Suppressor macrophage treated with lipopolysaccharide for 1 hour (primary cell): Measurements from ENCODE around the gene BTN2A1.

ENCODE experiments used
- DNase-seq, 3 donors: peaks; one replicate each; pipeline ENCODE4 v3.0.0-alpha.2; 2020 to 2022

The BTN2A1 gene

DNA sequence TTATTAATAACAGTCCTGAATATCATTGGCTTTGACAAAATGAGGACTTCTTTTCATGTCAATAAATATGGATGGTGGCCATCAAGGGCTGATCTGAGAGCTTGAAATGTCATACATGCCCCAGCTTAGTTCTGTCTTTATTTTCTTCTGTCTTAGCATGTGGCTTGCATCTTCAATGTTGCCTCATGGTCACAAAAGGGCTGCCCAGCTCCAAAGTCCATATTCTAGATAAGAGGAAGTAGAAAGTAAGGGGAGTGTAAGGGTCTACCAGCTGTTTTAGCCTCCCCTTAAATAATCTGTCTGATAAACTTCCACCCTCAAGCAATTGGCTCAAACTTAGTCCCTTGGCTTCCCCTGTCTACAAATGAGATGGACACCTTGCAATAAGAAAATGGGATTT lies 14.2 kb downstream of the BTN2A1 start:
- DNase-seq = no peak

DNA sequence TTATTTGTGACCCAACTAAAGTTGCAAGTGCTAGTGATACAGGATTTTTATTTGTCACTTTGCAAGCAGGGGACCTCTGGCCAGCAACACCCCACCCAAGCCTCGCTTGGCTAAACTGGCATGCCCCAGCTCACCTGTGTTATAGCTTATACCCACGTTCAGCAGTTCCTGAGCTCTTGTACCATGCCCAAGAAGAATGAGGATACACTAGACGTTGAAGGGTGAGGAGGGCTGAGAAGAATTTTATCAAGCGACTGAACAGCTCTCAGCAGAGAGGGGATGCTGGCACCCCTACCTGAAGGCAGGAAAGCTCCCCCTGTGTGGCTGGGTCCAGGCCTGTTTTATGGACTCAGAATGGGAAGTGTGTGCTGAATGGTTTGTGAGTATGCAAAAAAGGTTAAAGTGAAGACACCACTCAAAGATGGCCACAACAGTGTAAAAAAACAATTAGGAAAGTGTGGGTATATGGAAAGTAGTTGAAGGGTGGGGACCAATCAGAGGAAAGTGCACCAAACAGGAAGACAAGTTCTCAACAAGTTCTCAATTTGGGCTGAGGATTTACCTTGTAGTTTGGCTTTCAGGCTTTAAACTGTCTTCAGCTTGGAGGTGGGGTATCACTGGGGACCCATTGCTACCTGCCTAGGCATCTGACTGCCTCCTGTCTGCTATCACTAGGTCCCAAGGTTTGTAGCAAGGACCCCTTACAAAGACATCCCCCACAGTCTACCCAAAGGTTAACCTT lies 15.0 kb downstream of the BTN2A1 start:
- no peak for DNase-seq

DNA sequence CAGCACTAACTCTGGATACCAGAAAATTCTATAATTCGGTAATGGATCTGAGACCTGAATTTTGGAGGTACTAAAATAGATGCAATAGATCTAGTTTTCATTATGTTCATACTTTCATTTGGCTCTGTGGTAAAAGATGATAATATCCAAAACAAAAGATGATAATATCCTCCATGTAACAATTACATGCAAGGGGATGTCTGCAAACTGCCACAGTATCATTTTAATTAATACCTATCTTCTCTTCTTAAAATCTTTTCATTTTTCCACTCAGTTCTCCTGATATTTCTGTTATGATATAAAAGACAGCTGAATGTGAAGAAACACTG lies 15.6 kb downstream of the BTN2A1 start:
- no peak for DNase-seq

DNA sequence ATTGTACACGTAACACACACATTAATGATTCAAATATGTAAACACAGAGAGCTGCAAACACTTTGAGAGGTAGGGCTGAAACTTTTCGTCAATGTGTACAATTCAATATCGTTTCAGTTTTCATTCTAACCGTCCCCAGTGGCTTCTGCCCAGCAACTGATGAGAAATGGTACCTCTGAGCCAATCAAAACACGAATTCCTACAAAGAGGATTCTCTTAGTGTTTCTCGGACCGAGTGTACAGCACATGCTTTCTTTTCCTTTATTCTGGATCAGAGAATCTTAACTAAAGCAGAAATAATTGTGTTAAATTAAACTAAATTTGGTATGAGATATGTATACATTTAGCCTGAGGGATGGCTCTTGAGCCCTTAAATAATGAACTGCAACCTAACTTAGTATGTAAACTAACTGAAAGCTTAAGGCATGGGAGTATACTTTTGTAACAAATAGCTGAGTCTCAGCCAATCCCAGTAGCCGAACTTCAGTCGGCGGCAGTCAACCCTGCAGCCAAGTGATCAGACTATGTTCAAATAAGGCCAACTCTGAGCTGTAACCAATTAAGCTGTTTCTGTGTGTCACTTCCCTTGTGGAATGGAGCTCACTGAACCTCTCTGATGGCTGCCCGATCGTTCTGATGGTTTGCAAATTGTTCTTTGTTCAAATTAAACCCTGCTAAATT lies 16.1 kb downstream of the BTN2A1 start:
- DNase-seq = peak; percentile 84 to 93 (median 91)

DNA sequence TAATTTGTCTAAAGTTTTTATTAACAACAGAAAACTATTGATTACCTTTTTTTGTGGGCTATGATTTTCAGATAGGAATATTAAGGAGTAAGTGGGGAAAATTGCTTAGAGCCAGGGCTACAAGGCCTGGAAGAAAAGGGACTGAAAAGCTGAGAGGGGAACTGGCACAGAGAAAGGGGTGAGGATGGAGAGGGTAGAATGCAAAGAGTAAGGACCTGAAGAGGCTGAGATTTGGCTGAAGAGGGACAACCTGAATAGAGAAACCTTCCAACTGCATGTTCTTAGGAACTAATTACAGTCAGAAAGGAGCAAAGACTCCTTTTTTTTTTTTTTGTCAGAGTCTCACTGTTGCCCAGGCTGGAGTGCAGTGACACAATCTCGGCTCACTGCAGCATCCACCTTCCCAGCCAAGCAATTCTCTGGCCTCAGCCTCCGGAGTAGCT lies 16.7 kb downstream of the BTN2A1 start:
- no peak for DNase-seq

DNA sequence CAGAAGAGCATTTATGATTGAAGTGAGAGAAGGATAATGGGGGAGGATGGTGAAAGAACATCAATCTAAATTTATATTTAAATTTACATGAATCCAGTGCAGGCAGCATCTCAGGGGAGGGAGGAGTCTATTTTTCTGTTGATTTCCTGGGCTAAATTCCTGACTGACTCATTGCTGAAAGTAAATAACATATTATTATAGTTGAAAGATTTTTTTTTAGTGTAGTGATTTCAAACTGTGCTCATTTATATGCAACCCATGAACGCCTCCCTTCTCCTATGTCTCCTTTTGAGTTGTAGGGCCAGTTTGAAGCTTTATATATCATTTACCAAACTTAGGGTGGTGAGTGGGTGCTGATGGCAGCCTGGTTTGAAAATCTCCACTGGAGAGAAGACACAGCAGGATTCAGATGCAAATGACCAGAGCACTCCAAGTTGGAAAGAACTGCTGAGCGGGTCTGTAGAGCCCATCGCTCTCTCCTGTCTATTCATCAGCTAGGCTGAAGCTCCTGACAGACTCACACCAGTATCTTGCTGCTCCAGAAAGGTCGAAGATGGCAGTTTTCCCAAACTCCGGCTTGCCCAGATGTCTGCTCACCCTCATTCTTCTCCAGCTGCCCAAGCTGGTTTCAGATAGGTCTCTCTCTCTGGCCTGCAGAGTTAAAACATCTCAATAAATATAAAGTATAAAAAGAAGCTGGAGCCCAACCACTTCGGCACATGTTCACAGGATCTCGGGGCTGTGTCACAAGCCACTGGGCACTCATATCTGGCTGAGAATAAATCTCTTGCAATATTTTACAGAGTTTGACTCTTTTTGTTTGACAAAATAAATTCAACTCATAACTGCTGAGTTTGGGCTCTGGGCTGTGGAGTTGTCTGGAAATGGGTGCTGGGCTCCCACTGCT lies 18.3 kb downstream of the BTN2A1 start:
- DNase-seq = no peak

DNA sequence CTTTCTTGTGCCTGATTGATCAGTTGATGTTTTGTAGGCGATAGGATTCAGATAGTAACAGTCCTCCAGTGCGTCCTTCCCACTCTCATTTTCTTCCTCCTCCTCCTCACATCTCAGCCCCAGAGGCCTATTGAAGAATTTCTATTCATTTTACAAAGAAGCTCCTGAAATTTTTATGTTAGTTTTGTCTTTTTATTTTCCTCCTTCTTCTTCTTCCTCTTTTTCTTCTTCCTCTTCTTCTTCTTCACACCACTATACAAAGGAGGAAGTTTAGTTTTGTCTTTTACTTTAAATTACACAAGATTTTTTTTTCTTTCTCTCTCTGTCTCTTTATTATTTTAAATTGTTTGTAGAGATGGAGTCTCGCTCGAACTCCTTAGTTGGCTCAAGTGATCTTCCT lies 19.1 kb downstream of the BTN2A1 start:
- peak in 2 of 3 donors; percentile 26 to 39 for DNase-seq

DNA sequence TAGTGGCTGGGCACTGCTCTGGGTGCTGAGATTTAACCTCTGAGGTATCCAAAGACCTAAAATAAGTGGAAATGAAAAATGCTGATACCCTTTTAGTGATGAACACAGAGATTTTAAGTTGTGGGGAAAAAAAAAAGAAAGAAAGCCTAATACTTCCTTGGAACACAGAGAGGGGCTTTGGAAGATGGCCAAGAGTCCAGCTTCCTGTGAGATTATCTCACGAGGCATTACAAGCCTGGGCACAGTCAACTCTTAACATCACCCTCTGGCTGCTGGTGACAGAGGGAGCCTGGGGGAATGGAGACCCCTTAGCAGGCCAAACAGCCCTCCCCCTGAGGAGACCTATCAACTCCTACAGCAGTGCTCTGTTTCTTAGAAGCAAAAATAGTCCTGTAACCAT lies 19.7 kb downstream of the BTN2A1 start:
- DNase-seq = no peak

DNA sequence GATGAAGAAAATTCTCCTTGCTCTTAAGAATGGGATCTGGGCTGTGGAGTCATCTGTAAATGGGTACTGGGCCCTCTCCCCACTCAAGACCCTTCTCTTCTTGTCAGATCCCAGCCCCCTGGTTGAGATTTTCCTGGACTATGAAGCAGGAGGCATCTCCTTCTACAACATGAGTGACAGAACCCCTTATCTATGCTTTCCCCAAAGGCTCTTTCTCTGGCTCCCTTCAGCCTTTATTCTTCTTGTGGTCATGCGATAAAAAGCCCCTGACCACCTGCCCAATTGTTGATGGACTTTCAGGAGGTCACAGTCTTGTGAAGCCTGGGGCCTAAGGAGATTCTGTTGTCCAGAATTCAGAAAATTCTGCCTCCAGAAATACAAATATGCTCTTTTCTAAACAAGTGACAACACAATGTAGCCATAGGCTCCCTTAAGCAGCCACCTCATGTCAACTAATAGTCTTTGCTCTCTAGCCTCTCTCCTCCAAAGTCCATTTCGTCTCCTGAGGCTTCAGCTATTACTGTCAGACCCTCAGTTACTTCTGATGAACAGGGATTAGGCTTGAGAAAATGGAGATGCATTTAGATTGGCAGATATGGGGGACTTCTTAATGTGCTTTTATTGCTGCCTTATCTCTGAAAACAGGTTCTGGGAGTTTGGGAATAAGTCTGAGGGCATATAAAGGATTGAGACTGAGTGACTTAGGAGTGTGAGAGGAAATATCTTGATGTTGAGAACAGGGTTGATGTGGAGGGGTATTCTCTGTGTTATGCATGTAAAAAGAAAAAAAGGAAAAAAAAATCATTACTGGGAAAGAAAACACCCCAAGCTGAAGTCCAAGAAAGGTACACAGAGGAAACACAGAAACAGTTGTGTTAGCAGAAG lies 20.6 kb downstream of the BTN2A1 start:
- no peak for DNase-seq

DNA sequence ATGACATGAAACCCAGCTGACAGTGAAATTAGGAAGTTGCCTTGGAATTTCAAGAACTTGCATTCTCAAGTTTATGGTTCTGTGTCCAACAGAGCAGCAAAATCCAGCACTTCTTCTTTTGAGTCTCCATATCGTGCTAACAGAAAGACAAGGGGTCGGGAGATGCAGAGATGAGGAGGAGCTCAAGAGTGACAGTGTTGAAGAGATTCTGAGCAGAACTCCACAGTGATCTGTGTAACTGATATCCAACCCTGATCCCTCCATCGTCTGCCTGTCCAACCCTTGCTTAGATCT lies 21.2 kb downstream of the BTN2A1 start:
- peak; percentile 62 to 80 (median 77) for DNase-seq

DNA sequence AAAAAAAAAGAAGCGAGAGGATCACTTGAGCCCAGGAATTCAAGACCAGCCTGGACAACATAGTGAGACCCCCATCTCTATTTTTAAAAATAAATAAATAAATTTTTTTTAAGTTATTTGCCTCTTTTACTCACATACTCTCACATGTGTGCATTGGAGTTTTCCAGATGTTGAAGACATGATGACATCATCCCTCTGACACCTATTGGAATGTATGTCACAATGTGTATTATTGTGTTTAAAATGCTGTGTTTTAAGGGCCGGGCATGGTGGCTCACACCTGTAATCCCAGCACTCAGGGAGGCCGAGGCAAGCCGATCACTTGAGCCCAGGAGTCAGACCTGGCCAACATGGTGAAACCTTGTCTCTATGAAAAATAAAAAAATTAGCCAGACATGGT lies 24.6 kb downstream of the BTN2A1 start:
- no peak for DNase-seq

DNA sequence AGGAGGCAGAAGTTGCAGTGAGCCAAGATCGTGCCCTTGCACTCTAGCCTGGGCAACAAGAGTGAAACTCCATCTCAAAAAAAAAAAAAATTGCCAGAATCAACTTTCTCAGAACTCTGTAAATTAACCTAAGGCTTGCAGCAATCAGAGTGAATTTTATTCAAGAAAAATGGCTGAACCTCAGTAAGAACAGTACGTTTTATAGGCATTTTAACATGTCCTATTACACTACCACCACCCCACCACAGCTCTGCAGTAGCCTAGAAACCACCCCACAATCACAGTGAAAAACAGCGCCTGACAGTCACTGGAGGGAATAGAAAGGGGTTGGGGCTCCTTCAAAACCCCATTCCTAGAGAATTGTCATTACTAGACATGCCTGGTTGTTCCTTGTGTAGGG lies 26.0 kb downstream of the BTN2A1 start:
- DNase-seq = no peak

DNA sequence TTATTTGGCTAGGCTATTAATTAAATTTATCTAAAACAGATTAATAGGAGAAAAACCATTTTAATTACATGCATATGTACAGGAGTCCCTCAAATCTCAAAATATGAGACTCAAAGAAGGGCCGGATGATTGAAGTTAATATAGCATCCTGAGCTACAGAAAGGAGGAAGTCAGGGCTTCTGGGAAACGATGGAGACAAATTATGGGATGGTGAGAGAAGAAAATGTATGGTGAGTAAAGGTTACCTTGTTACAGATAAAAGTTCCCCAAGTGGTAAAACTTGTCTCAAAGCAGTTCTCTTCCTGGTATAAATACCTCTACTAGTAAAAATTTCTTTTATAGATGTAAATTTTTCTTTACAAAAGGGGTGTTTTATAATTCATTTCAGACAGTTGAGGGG lies 26.4 kb downstream of the BTN2A1 start:
- no peak for DNase-seq

DNA sequence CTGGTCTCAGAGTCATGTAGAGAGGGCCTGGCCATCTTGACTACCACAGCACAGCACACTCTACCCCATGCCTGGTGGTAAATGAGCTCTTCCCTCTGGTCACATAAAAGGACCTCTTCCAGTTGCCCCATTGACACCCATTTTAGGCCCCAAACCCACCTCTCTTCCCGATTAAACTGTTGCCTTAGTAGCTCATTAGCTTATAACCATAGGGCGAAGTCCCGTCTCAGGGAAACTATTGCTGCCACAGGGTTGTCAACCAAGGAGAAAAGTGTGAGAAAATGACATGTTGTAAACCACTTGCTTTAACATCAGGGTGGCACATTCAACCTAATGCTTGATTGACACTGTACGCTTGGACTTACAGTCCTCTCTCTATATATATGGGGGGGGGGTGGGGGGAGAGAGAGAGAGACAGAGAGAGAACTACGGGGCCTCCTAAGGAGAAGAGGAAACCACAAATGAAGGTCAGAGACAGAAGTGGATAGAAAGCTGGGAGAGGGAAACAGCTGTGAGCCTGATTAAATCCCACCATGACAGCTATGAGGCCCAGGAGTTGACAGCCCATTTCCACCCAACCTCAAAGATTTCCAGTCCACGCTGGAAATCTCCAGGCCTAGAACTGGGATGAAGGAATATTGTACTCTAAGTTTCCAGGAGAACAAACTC lies 27.5 kb downstream of the BTN2A1 start:
- DNase-seq = no peak

DNA sequence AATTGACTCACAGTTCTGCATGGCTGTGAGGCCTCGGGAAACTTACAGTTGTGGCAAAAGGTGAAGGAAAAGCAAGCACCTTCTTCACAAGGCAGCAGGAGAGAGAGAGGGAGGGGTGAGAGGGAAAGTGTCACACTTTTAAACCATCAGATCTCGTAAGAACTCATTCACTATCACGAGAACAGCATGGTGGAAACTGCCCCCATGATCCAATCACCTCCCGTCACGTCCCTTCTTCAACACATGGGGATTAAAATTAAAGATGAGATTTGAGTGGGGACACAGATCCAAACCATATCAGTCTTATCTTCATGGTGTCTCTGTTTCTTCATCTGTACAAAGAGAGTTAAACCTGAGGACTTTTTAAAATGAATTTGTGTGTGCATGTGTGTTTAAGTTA lies 28.6 kb downstream of the BTN2A1 start:
- no peak for DNase-seq

DNA sequence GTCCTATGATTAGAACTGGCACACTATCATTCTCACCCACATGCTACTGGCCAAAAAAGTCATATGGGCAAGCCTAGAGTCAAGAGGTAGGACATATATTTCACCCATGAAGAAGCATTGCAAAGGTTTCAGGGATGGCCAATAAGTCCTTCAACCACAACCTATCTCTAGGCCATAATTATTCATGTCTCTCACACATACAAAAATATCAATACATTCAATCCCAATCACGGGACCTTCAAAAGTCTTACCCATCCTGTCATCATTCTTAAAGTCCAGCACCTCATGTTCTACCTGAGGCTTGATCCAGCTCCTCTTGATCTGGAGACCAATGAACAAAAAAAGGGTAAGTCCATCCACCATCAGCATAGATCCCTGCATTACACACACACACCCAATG lies 29.7 kb downstream of the BTN2A1 start:
- DNase-seq = no peak

DNA sequence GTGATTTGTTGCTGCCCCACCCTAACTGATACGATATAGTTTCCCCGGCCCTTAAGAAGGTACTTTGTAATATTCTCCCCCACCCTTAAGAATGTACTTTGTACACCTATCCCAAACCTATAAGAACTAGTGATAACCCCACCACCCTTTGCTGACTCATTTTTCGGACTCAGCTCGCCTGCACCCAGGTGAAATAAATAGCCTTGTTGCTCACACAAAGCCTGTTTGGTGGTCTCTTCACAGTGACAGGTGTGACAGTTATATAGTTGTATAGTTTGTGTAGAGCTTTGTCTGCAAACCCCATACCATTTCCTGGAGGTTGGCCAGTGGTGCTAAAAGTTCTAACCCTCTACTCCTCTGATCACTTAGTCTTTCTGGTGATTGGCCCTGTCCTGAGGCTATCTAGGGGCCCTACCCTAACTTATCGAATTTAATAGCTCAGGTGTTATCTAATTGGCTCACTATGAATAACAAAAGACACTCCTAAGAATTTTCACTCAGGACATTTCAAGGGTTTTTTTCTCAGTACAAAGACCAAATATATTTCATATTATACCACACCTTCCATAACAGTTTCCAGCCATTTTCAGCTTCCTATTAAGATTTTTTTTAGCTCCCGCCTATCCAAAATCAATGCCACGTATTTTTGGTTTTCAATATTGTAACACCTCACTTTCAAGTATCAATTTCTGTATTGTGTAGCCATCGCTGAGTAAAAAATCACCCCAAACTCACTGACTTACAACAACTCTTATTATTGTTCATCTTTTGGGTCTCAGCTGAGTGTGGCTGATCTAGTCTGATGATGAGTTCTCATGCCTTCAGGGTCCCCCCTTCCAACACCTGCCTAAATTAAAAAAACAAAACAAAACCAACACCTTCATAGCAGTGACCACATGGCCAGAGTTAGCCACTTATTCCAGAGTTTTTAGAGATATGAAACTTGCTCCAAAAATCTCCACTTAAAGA lies 32.5 kb downstream of the BTN2A1 start:
- DNase-seq = no peak

DNA sequence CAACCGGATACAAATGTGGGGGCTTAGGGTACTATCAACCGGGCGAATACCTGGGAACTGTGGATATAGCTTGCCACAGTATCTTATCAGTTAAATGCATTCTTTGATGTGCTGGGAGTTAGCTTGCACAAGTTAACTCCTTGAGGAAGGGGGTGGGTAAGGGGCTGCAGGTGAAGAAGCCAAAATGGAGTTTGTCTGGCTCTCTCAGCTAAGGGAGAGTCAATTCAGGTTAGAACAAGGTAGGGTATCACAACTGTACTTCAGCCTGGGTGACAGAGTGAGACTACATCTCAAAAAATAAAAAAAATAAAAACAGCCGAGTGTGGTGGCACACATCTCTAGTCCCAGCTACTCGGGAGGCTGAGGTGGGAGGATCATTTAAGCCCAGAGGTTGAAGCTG lies 33.8 kb downstream of the BTN2A1 start:
- DNase-seq = no peak

DNA sequence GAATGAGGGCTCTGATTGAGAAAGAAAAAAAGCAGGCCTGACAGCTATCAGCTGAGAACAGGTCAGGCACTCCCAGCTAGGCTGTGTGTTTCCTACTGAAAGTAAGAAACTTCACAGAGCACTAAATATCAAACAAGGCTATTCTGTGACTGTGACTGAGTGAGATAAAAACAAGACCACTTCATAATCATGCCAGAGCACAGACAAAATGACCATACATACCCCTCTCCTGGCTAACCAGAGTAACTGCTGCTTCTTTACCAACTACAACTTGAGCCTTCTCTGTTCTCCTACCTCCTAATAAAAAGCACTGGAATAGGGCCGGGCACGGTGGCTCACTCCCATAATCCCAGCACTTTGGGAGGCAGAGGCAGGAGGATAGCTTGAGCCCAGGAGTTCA lies 35.5 kb downstream of the BTN2A1 start:
- peak in 1 of 3 donors; percentile 39 for DNase-seq

DNA sequence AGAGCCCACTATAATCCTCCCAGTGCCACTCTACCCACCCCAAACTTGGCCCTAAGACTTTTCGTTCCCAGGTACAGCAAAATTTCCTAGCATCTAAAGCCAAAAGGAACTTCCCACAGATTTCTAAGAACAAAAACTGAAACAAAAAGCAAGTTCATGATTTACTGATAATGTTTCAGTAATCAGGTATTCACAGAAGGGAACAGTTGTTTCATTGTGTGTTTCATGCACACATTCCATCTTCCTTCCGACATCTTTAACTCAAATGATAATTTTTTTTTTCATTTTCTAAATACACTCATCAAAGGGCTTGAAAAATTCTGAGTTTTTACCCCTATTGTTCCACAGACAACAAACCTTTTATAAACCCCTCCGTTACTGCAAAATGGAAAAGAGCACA lies 36.4 kb downstream of the BTN2A1 start:
- DNase-seq = no peak

DNA sequence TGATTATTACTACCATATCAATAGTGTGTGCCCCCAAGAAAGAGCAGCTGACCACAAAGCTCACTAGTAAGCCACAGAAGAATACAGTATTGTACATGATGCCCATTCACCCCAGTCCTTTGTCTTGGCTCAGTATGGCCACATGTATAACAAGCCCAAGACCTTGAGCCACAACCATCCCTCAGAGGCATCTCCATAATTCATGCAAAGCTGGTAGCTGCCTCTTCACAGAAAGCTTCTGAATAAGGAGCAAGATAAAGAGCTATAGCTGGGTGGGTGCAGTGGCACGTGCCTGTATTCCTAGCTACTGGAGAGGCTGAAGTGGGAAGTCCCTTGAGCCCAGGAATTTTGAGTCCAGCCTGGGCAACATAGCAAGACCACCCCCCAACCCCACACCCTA lies 37.5 kb downstream of the BTN2A1 start:
- no peak for DNase-seq
